ENCODE measurements around the gene S100PBP.

DNA sequence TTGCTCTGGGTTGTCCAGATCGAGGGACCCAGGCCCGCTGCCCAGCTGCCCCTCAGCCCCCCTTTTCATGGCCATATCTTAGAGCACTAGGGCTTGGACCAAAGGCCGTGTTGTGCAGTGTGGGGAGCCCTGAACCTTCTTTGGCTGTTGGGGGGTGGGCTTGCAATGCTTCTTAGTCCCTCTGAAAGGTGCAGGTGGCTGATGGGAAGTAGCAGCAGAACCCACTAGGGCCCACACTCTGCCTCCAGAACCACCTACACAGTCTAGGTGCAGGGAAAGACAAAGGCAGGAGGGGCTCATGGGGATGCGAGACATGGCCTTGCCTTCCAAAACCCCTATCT is 66.5 kb downstream of the S100PBP start:
- TF ChIP-seq, protein P1, sequence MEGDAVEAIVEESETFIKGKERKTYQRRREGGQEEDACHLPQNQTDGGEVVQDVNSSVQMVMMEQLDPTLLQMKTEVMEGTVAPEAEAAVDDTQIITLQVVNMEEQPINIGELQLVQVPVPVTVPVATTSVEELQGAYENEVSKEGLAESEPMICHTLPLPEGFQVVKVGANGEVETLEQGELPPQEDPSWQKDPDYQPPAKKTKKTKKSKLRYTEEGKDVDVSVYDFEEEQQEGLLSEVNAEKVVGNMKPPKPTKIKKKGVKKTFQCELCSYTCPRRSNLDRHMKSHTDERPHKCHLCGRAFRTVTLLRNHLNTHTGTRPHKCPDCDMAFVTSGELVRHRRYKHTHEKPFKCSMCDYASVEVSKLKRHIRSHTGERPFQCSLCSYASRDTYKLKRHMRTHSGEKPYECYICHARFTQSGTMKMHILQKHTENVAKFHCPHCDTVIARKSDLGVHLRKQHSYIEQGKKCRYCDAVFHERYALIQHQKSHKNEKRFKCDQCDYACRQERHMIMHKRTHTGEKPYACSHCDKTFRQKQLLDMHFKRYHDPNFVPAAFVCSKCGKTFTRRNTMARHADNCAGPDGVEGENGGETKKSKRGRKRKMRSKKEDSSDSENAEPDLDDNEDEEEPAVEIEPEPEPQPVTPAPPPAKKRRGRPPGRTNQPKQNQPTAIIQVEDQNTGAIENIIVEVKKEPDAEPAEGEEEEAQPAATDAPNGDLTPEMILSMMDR (IDR thresholded peaks at IDR 0.05) = no peak
- TF ChIP-seq POLR2A (IDR thresholded peaks at IDR 0.05) = no peak

Measured in testis (tissue), 2 donors.